Heart left ventricle (tissue), 16 donors: ENCODE measurements around the gene APOLD1. TPM values are rescaled to one million over a fixed set of nuclear protein-coding genes. Genes with fewer than 3 reads are reported as not detected.
A peak's percentile ranks its signal among the peaks of the same experiment; 100 is the strongest.

Experiments
- ATAC-seq, 4 donors: fragments of 200-7000 bp; cut with Tn5 transposase; one replicate each; pipeline ENCODE4 v1.9.1; 2020 to 2022; ENCODE audit warnings: moderate library complexity in 4 of 4, mild to moderate bottlenecking in 3 of 4, moderate number of reproducible peaks in 1 of 4
- DNase-seq, 5 donors: peaks; one replicate each; pipeline ENCODE4 v3.0.0-alpha.2; 2020
- H3K27ac ChIP-seq, 12 donors: fragments of 200-600 bp; sonication (generic) in 4 of 12; one replicate each; pipeline versions ENCODE4 v1.5.0 to v1.8.0; 2016 to 2022; ENCODE audit warnings: mild to moderate bottlenecking in 2 of 12
- H3K27me3 ChIP-seq, 9 donors: fragments of 200-600 bp; sonication (generic) in 2 of 9; one replicate each; pipeline versions ENCODE4 v1.5.1 to v1.8.0; 2016 to 2022; ENCODE audit warnings: mild to moderate bottlenecking in 3 of 9
- H3K36me3 ChIP-seq, 9 donors: fragments of 200-600 bp; sonication (generic) in 2 of 9; one replicate each; pipeline versions ENCODE4 v1.5.0 to v1.8.0; 2018 to 2022; ENCODE audit warnings: mild to moderate bottlenecking in 2 of 9
- H3K4me1 ChIP-seq, 12 donors: fragments of 200-600 bp; sonication (generic) in 4 of 12; one replicate each; pipeline versions ENCODE4 v1.5.0 to v1.8.0; 2016 to 2022; ENCODE audit warnings: mild to moderate bottlenecking in 3 of 12
- H3K4me3 ChIP-seq, 12 donors: fragments of 200-600 bp; sonication (generic) in 4 of 12; one replicate each; pipeline versions ENCODE4 v1.5.0 to v1.8.0; 2017 to 2022; ENCODE audit warnings: mild to moderate bottlenecking in 9 of 12, moderate library complexity in 4 of 12
- H3K9me3 ChIP-seq, 12 donors: fragments of 200-600 bp; sonication (generic) in 4 of 12; one replicate each; pipeline versions ENCODE4 v1.5.0 to v1.8.0; 2016 to 2022; ENCODE audit warnings: mild to moderate bottlenecking in 1 of 12
- POLR2A ChIP-seq, 2 donors: fragments of 450-650 bp; IDR thresholded peaks; one replicate each; pipeline ENCODE4 v1.6.1; 2017; ENCODE audit warnings: antibody characterized with exemption in 2 of 2, mild to moderate bottlenecking in 2 of 2, moderate library complexity in 2 of 2
- WGBS, 4 donors: extraction: QIAGEN DNeasy Blood & Tissue Kit in 2 of 4; methylation state at CpG; one replicate each; pipeline versions ENCODE4 v1.1.5 to v1.1.7; 2013 to 2018; 5-methylcytosine and 5-hydroxymethylcytosine counted together
- intact Hi-C, 10 donors: fragments of 100-400 bp; cut with DNase I; formaldehyde crosslinking; loops; one replicate each; pipeline versions ENCODE4 v1.11.1 to v1.14.2; 2022
- polyA plus RNA-seq, 2 donors: library from polyadenylated mRNA; stranded (reverse); fragments of 200-250 nt; gene quantifications; one replicate each; pipeline ENCODE4 v1.2.3, GENCODE V29; 2013
- total RNA-seq, 9 donors: library from RNA; depleted of rRNA in 2 of 9; stranded (reverse); fragments of >200 nt in 2 of 9; fragmentation: NEBNext Ultra II Directional in 3 of 9; extraction: Animal tissue kit (Norgen Biotek cat#: 25700) in 3 of 9; gene quantifications; one replicate each; pipeline versions ENCODE4 v1.1.0 to v1.2.4, GENCODE V29; 2016 to 2023
- TF ChIP-seq, protein P1 (sequence below), 12 donors: fragments of 200-600 bp; sonication (generic) in 4 of 12; IDR thresholded peaks; one replicate each; pipeline versions ENCODE4 v1.5.0 to v1.8.0; 2018 to 2022; ENCODE audit warnings: antibody characterized with exemption in 12 of 12, mild to moderate bottlenecking in 5 of 12
- donor health status: ischemic (EF 13 %, LVEDD 7.1; RV severe dilation, severe dysfunction).
- donor health status: healthy with polysubstance abuse.
- donor health status: DM: no; HTN: yes; CAD: no.
- donor health status: DM: no; HTN: no; CAD: no.
- donor health status: ischemic (EF 25% LVEDD 6.9; RV normal size, moderate dysfunction).
- donor health status: ischemic (EF 25% LVEDD 5.7; RV mildly dilated, moderate dysfunction).
- donor health status: healthy.
- donor health status: DM: yes; HTN: yes; CAD: no.
- donor health status: ischemic (EF 35%, LVEDD 5.7; RV mildly dilated, moderate dysfunction).
- donor health status: nonischemic (EF 11% LVEDD 7.7; RV severe dilation, severe dysfunction).
- donor health status: DM: yes; HTN: yes; CAD: no.
- donor health status: PGD.
- donor health status: ischemic (EF 29% LVEDD 5.4; RV normal size, mild dysfunction).
- donor health status: nonischemic (EF 23%, LVEDD 6.1; RV moderate dilation, normal function).

The APOLD1 gene
- total and polyA plus RNA-seq, 11 donors: 7.1 to 45.0 (median 15.2) TPM

DNA sequence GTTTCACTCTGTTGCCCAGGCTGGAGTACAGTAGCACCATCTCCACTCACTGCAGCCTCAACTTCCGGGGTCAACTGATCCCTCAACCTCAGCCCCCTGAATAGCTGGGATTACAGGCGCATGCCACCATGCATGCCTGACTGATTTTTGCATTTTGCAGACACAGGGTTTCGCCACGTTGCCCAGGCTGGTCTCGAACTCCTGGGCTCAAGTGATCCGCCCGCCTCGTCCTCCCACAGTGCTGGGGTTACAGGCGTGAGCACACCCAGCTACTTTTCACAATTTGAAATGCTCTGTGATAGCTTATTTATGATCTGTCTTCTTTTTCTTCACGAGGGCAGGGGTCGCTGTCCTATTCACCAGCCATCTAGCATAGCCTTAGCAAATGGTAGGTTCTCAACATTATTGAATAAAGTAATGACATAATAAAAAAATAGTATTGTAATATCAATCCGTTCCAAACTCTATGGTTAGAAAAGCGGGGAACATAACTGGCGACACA, 27.2 kb downstream of the APOLD1 start:
- Histone ChIP-seq H3K36me3 (peaks cover 0 to 32% (median 16%) of the 10 kb centered on the region in 9 donors), H3K27me3 (no peaks in the 10 kb centered on the region), H3K9me3 (no peaks in the 10 kb centered on the region), H3K4me3 (peak overlapping the region in 8 of 12 donors; percentile 74 to 97 (median 84)), H3K4me1 (peaks cover 0 to 68% (median 30%) of the 10 kb centered on the region in 12 donors), H3K27ac (peak overlapping the region in 4 of 12 donors; percentile 74 to 86 (median 80))
- TF ChIP-seq, protein P1, sequence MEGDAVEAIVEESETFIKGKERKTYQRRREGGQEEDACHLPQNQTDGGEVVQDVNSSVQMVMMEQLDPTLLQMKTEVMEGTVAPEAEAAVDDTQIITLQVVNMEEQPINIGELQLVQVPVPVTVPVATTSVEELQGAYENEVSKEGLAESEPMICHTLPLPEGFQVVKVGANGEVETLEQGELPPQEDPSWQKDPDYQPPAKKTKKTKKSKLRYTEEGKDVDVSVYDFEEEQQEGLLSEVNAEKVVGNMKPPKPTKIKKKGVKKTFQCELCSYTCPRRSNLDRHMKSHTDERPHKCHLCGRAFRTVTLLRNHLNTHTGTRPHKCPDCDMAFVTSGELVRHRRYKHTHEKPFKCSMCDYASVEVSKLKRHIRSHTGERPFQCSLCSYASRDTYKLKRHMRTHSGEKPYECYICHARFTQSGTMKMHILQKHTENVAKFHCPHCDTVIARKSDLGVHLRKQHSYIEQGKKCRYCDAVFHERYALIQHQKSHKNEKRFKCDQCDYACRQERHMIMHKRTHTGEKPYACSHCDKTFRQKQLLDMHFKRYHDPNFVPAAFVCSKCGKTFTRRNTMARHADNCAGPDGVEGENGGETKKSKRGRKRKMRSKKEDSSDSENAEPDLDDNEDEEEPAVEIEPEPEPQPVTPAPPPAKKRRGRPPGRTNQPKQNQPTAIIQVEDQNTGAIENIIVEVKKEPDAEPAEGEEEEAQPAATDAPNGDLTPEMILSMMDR (IDR thresholded peaks at IDR 0.05): no peak
- no peak for TF ChIP-seq POLR2A (IDR thresholded peaks at IDR 0.05)
- WGBS, 4 donors: 73 to 78% (median 76%) methylated on average over 14 of the region's 14 CpGs
- intact Hi-C loops: loop anchor here in 1 of 10 donors (2.0 kb wide), 1 partner anchor 24 kb away; no protein-coding TSS in a partner anchor
- no peak for ATAC-seq
- no peak for DNase-seq

DNA sequence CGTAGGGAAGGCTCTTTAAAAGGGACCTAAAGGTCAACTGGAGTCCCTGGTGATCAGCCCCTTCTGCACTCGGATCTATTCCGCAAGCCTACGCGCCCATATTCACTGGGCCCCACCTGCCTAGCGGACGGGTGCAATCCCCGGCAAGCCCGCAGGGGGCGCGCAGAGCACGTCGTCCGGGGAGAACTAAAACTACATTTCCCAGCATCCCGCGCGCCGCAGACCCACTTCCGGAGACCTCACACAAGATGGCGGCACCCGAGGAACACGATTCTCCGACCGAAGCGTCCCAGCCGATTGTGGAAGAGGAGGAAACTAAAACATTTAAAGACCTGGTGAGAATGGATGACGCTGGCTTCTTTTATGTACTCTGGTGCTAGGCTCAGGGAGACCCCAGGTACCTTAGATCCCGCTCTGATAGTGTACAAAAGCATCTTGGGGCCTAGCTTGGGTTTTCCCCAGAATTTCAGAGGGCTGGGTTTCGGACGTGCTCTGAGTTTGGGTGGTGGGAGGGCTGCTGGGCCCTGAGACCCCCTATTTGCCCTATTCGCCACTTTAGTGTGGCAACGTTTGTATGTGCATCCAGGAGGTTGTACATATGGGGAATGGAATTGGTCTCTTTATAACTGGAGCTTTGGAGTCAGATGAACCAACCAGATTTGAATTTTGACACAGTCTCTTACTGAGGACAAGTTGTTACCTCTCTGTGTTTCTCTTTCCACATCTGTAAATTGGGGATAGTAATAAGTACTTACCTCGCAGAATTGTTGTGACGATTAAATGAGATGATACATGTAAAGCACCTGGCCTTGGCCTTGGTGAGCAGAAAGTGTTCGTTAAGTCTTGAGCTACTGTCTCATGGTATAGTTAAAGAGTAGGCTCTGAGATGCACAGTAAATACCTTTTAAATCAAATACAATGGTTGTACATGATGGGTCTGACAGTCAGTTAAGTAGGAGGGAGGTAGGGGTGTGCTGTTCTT, 28.0 kb downstream of the APOLD1 start, which contains the start of gene DDX47:
Gene DDX47, plus strand, starts transcription at position 227 of the 982 bp plus-strand sequence. Its CDS starts 22 bp downstream, at position 249.
- Histone ChIP-seq H3K27me3 (no peaks in the 10 kb centered on the region), H3K27ac (peak within 1 kb of the TSS in 11 of 12 donors; percentile 33 to 86 (median 73)), H3K4me3 (peak within 1 kb of the TSS; percentile 58 to 97 (median 84)), H3K4me1 (peaks cover 0 to 68% (median 27%) of the 10 kb centered on the region in 12 donors), H3K36me3 (peaks cover 0 to 35% (median 23%) of the 10 kb centered on the region in 9 donors), H3K9me3 (no peaks in the 10 kb centered on the region)
- WGBS, 4 donors: 2 to 4% (median 3%) methylated on average over 28 to 35 of the region's 35 CpGs
- TF ChIP-seq POLR2A (IDR thresholded peaks at IDR 0.05): peak in 1 of 2 donors; percentile 45
- TF ChIP-seq, protein P1 (IDR thresholded peaks at IDR 0.05): peak; percentile 90 to 99 (median 96)
- intact Hi-C loops: loop anchor here in 1 of 10 donors (2.0 kb wide), 1 partner anchor 25 kb away; no protein-coding TSS in a partner anchor
- peak; percentile 94 to 98 (median 96) for DNase-seq
- peak; percentile 87 to 98 (median 94) for ATAC-seq

DNA sequence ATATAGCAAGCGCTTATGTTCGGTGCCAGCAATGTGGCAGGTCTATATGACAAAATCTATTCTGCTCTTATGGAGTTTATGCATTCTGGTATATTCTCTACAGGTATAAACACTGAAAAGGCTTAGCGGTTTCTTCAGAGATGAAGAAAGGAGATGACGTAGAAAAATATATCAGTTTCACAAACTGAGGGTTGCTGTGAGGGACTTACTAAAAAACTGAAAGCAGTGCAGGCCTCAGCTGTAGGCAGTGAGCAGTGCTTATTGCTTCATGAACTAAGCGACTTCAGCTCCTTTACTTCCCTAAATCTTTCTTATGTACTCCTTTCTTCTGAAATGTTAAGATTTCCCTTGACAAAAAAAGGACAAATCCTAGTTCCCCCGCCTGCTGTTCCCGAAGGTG, 32.2 kb downstream of the APOLD1 start:
- Histone ChIP-seq H3K36me3 (peaks cover 3 to 59% (median 42%) of the 10 kb centered on the region in 9 donors), H3K4me3 (no peak overlapping the region), H3K9me3 (no peaks in the 10 kb centered on the region), H3K27ac (peak overlapping the region in 1 of 12 donors; percentile 47), H3K27me3 (no peaks in the 10 kb centered on the region), H3K4me1 (peaks cover 0 to 74% (median 34%) of the 10 kb centered on the region in 12 donors)
- DNase-seq (no peak), ATAC-seq (no peak)
- TF ChIP-seq, protein P1 (IDR thresholded peaks at IDR 0.05): no peak
- no peak for TF ChIP-seq POLR2A (IDR thresholded peaks at IDR 0.05)
- WGBS, 4 donors: 94 to 96% (median 95%) methylated on average over 7 of the region's 7 CpGs
- intact Hi-C loops: no loop called here

DNA sequence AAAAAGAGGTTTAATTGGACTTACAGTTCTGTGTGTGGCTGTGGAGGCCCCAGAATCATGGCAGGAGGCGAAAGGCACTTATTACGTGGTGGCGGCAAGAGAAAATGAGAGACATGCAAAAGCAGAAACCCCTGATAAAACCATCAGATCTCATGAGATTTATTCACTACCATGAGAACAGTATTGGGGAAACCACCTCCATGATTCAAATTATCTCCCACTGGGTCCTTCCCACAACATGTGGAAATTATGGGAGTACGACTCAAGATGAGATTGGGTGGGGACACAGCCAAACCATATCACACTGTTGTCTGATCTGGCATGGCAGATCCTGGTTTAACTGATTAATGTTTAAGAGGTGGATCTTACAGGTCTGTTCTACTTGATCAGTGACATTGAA, 33.2 kb downstream of the APOLD1 start:
- H3K4me3 ChIP-seq: no peak overlapping the region
- peaks cover 3 to 70% (median 52%) of the 10 kb centered on the region in 9 donors for H3K36me3 ChIP-seq
- intact Hi-C loops: no loop called here
- no peak for TF ChIP-seq POLR2A (IDR thresholded peaks at IDR 0.05)
- TF ChIP-seq, protein P1 (IDR thresholded peaks at IDR 0.05): no peak
- H3K27me3 ChIP-seq: no peaks in the 10 kb centered on the region
- no peak for ATAC-seq
- DNase-seq: no peak
- H3K9me3 ChIP-seq: no peaks in the 10 kb centered on the region
- WGBS, 4 donors: 91 to 99% (median 96%) methylated on average over 4 of the region's 4 CpGs
- H3K4me1 ChIP-seq: peaks cover 0 to 69% (median 33%) of the 10 kb centered on the region in 12 donors
- H3K27ac ChIP-seq: no peak overlapping the region
